PC-9 (cell line): ENCODE data around the gene ZC2HC1B. TPM values are rescaled to one million over a fixed set of nuclear protein-coding genes. Genes with fewer than 3 reads are reported as not detected.

ENCODE experiments used
- BruUV-seq: library from RNA; stranded (reverse); fragments of 400-500 nt; replicated peaks from 2 replicates; lab custom pipeline; 2021; lab: Mats Ljungman, UMichigan
- CTCF ChIA-PET: fragments of 300-600 bp; sonication (Branson Sonifier 250); formaldehyde crosslinking; loops from one replicate; lab custom pipeline; 2022; ENCODE audit warnings: antibody characterized with exemption; lab: Charles Lee
- POLR2A ChIA-PET: fragments of 300-600 bp; sonication (Branson Sonifier 250); formaldehyde crosslinking; loops from one replicate; lab custom pipeline; 2022; ENCODE audit warnings: antibody characterized with exemption; ENCODE audit not compliant: unreplicated experiment; lab: Charles Lee
- DNase-seq, 2 experiments: peaks; one replicate each; pipeline versions ENCODE4 v3.0.0 to v3.0.0-alpha.2; 2015 to 2022; ENCODE audit warnings: mixed read lengths in 1 of 2
- H2AFZ ChIP-seq: fragments of 200-600 bp; sonication (generic); 2 replicates; pipeline ENCODE4 v1.8.1; 2017; ENCODE audit warnings: antibody characterized with exemption
- H3F3A ChIP-seq: fragments of 200-600 bp; sonication (generic); 2 replicates; pipeline ENCODE4 v1.8.1; 2017; ENCODE audit warnings: antibody characterized with exemption, mild to moderate bottlenecking, low read depth; ENCODE audit not compliant: insufficient read depth
- H3K27ac ChIP-seq: fragments of 200-600 bp; sonication (generic); 2 replicates; pipeline ENCODE4 v1.6.1; 2016; ENCODE audit warnings: mixed run types
- H3K27me3 ChIP-seq: fragments of 200-600 bp; sonication (generic); 2 replicates; pipeline ENCODE4 v1.6.1; 2016; ENCODE audit warnings: low read depth, mixed run types; ENCODE audit not compliant: insufficient read depth
- H3K36me3 ChIP-seq: fragments of 200-600 bp; sonication (generic); 2 replicates; pipeline ENCODE4 v1.6.1; 2016; ENCODE audit warnings: low read depth, mixed run types
- H3K4me1 ChIP-seq: fragments of 200-600 bp; sonication (generic); replicated peaks from 2 replicates; pipeline ENCODE4 v1.6.1; 2016; ENCODE audit warnings: mixed run types; ENCODE audit not compliant: insufficient read depth
- H3K4me2 ChIP-seq: fragments of 200-600 bp; sonication (generic); 2 replicates; pipeline ENCODE4 v1.6.1; 2017; ENCODE audit warnings: mixed run types
- H3K4me3 ChIP-seq: fragments of 200-600 bp; sonication (generic); 2 replicates; pipeline ENCODE4 v1.6.1; 2016; ENCODE audit warnings: mixed run types
- H3K79me2 ChIP-seq: fragments of 200-600 bp; sonication (generic); 2 replicates; pipeline ENCODE4 v1.6.1; 2017; ENCODE audit warnings: low read depth, mixed run types
- H3K9me2 ChIP-seq: fragments of 200-600 bp; sonication (generic); 2 replicates; pipeline ENCODE4 v1.8.1; 2017; ENCODE audit warnings: mild to moderate bottlenecking; ENCODE audit not compliant: insufficient read depth
- H3K9me3 ChIP-seq: fragments of 200-600 bp; sonication (generic); 2 replicates; pipeline ENCODE4 v1.8.1; 2016; ENCODE audit warnings: low read depth; ENCODE audit not compliant: insufficient read depth
- H4K20me1 ChIP-seq: fragments of 200-600 bp; sonication (generic); 2 replicates; pipeline ENCODE4 v1.8.1; 2017; ENCODE audit not compliant: insufficient read depth
- EZH2 ChIP-seq: fragments of 200-600 bp; sonication (generic); IDR thresholded peaks from 2 replicates; pipeline ENCODE4 v1.8.0; 2017; ENCODE audit warnings: antibody characterized with exemption, low read depth
- intact Hi-C: fragments of 100-400 bp; cut with micrococcal nuclease; formaldehyde crosslinking; loops from one replicate; pipeline ENCODE4 v1.10.0; 2022; ENCODE audit not compliant: unreplicated experiment
- total RNA-seq: library from RNA; stranded (reverse); gene quantifications from 2 replicates; pipeline ENCODE4 v1.2.3, GENCODE V29; 2021
- TF ChIP-seq, protein P1 (sequence below): fragments of 200-600 bp; sonication (generic); conservative IDR thresholded peaks from 2 replicates; pipeline ENCODE4 v1.6.1; 2017; ENCODE audit warnings: mixed run types, antibody characterized with exemption, mild to moderate bottlenecking, moderate library complexity

The ZC2HC1B gene
- total RNA-seq, 1 experiment from 2014 or later, result not detected

DNA sequence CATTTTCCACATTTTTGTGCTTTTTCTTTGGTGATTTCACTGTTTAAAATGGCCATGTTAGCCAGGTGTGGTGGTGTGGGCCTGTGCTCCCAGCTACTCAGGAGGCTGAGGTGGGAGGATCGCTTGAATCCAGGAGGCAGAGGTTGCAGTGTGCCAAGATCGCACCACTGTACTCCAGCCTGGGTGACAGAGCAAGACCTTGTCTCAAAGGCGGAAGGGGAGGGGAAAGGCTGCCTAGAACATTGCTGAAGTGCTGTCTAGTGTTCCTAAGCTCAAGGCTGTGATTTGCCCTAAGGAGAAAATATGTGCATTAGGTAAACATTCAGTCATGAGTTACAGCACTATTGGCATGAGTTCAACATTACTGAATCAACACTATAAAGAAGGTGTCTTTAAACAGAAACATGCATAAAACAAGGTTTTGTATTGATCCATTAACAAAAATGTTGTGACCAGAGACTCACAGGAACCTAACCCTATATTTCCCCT lies 14.0 kb downstream of the ZC2HC1B start:
- Histone ChIP-seq H4K20me1 (no peaks in the 10 kb centered on the region), H3K36me3 (no peaks in the 10 kb centered on the region)
- intact Hi-C loops, result no loop called here

DNA sequence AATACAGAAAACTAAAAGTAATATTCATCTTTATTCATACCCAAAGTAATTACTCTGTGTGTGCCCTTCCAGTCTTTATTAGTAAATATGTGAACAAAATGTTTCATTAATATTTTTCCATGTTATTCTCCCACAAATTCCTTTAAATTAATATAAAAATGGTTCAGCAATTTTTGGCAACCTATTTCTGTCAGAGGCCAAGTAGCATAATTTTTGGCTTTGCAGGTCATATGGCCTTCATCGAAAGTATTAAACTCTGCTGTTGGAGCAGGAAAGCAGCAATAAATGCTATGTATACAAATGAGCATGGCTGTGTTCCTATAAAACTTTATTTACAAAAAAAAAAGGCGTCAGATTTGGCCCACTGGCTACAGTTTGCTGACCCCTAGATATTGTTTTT lies 16.1 kb downstream of the ZC2HC1B start:
- Histone ChIP-seq H3K27me3 (no peaks in the 10 kb centered on the region), H3K9me2 (no peaks in the 10 kb centered on the region), H2AFZ (no peak overlapping the region), H3K9me3 (no peaks in the 10 kb centered on the region; the same call in 1 of the 2 replicates), H3K27ac (no peak overlapping the region), H3K4me3 (no peak overlapping the region), H3K4me1 (peaks cover 7% of the 10 kb centered on the region), H3K36me3 (no peaks in the 10 kb centered on the region), H3F3A (no peaks in the 10 kb centered on the region), H3K4me2 (no peak overlapping the region), H4K20me1 (no peaks in the 10 kb centered on the region), H3K79me2 (no peaks in the 10 kb centered on the region)
- intact Hi-C loops, result no loop called here
- ChIA-PET CTCF (no interaction called here), POLR2A (no interaction called here)
- no TSS peak for BruUV-seq
- TF ChIP-seq, protein P1, sequence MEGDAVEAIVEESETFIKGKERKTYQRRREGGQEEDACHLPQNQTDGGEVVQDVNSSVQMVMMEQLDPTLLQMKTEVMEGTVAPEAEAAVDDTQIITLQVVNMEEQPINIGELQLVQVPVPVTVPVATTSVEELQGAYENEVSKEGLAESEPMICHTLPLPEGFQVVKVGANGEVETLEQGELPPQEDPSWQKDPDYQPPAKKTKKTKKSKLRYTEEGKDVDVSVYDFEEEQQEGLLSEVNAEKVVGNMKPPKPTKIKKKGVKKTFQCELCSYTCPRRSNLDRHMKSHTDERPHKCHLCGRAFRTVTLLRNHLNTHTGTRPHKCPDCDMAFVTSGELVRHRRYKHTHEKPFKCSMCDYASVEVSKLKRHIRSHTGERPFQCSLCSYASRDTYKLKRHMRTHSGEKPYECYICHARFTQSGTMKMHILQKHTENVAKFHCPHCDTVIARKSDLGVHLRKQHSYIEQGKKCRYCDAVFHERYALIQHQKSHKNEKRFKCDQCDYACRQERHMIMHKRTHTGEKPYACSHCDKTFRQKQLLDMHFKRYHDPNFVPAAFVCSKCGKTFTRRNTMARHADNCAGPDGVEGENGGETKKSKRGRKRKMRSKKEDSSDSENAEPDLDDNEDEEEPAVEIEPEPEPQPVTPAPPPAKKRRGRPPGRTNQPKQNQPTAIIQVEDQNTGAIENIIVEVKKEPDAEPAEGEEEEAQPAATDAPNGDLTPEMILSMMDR, result no peak
- no peak for TF ChIP-seq EZH2
- no peak for DNase-seq

More for the DNA sequence above, 14.0 kb downstream of the ZC2HC1B start:
- POLR2A ChIA-PET, result interaction anchor here (0.6 kb wide), 2 partner anchors 247 to 340 kb away, joined by 4 to 13 read pairs; no protein-coding TSS in a partner anchor
- TF ChIP-seq, protein P1, result no peak
- TF ChIP-seq EZH2, result no peak
- CTCF ChIA-PET, result no interaction called here
- no TSS peak for BruUV-seq
- Histone ChIP-seq H3K27me3 (no peaks in the 10 kb centered on the region), H3F3A (no peaks in the 10 kb centered on the region), H3K9me3 (no peaks in the 10 kb centered on the region; the same call in 1 of the 2 replicates), H3K27ac (no peak overlapping the region), H2AFZ (no peak overlapping the region), H3K79me2 (no peaks in the 10 kb centered on the region), H3K4me3 (no peak overlapping the region), H3K9me2 (no peaks in the 10 kb centered on the region), H3K4me2 (no peak overlapping the region), H3K4me1 (peaks cover 7% of the 10 kb centered on the region)
- peak in 1 of 2 experiments; percentile 69 for DNase-seq

DNA sequence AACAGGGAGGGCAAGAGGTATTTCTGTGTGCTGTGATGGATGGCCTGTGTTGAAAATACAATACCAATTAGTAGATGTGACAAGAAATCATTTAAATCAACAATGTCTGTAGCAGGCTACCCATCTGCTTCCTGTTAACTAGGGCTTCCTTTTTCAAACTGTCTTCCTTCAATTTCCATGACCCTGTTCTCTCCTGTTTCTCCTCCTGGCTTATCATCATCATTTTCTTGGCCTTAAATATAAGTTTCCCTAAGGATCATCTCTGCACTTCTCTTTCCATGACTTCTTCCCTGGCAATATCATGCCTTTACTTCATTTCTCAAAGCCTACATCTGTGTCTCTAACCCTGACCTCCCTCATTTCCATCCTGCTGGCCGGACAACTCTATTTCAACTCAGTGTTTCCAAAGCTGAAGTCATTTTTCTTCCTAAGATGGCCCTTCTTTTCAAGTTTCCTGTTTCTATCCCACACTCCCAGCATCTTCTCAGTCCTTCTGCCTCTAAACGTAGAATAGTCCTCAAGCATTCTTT lies 18.2 kb downstream of the ZC2HC1B start:
- no peaks in the 10 kb centered on the region for H3K79me2 ChIP-seq
- no peak overlapping the region for H3K4me3 ChIP-seq
- no peaks in the 10 kb centered on the region for H4K20me1 ChIP-seq
- intact Hi-C loops, result no loop called here
- CTCF ChIA-PET, result no interaction called here
- no peaks in the 10 kb centered on the region for H3K27me3 ChIP-seq
- TF ChIP-seq, protein P1, result no peak
- H2AFZ ChIP-seq, result no peak overlapping the region
- no peak overlapping the region for H3K27ac ChIP-seq
- DNase-seq, result no peak
- BruUV-seq, result no TSS peak
- H3K4me2 ChIP-seq, result no peak overlapping the region
- H3K36me3 ChIP-seq, result no peaks in the 10 kb centered on the region
- peaks cover 7% of the 10 kb centered on the region for H3K4me1 ChIP-seq
- H3K9me3 ChIP-seq, result no peaks in the 10 kb centered on the region; the same call in 1 of the 2 replicates
- no peaks in the 10 kb centered on the region for H3K9me2 ChIP-seq
- POLR2A ChIA-PET, result interaction anchor here (0.6 kb wide), 1 partner anchor 20 kb away, joined by 3 read pairs; no protein-coding TSS in a partner anchor
- no peaks in the 10 kb centered on the region for H3F3A ChIP-seq
